HepG2 (cell line): ENCODE results near the gene MRPL48. TPM values are rescaled to one million over a fixed set of nuclear protein-coding genes. Genes with fewer than 3 reads are reported as not detected.
A peak's percentile ranks its signal among the peaks of the same experiment; 100 is the strongest.

Experiments used
- DMAP1 ChIP-seq: IDR thresholded peaks from 2 replicates; pipeline ENCODE4 v1.6.1; 2016
- GFI1 ChIP-seq: sonication (generic); formaldehyde crosslinking; IDR thresholded peaks from 2 replicates; pipeline ENCODE4 v1.5.0; 2020; ENCODE audit warnings: missing genetic modification reagents, mild to moderate bottlenecking, borderline replicate concordance
- GTF2F1 ChIP-seq: fragments of 150-350 bp; IDR thresholded peaks from 2 replicates; pipeline ENCODE4 v1.6.1; 2014; ENCODE audit warnings: low read length
- IKZF4 ChIP-seq: sonication (generic); formaldehyde crosslinking; IDR thresholded peaks from 2 replicates; pipeline ENCODE4 v1.5.1; 2020; ENCODE audit warnings: borderline replicate concordance, mild to moderate bottlenecking, low read depth, missing genetic modification reagents; ENCODE audit errors: not compliant biosample characterization
- KLF9 ChIP-seq: IDR thresholded peaks from 2 replicates; pipeline ENCODE4 v1.6.1; 2016; ENCODE audit warnings: low read depth
- MAZ ChIP-seq, 2 experiments: sonication (generic) in 1 of 2; formaldehyde crosslinking in 1 of 2; IDR thresholded peaks; 2 replicates each; pipeline versions ENCODE4 v1.5.0 to v1.6.1; 2012 to 2020; ENCODE audit warnings: low read depth in 2 of 2, mild to moderate bottlenecking in 2 of 2, borderline replicate concordance in 1 of 2, improper control_type of control experiment in 1 of 2, low read length in 1 of 2, missing genetic modification reagents in 1 of 2, moderate library complexity in 1 of 2
- MTA3 ChIP-seq: sonication (generic); formaldehyde crosslinking; IDR thresholded peaks from 2 replicates; pipeline ENCODE4 v1.4.0; 2020; ENCODE audit warnings: missing genetic modification reagents
- NCOA1 ChIP-seq: sonication (generic); formaldehyde crosslinking; IDR thresholded peaks from 2 replicates; pipeline ENCODE4 v1.9.0; 2021; ENCODE audit warnings: missing genetic modification reagents
- PITX1 ChIP-seq: sonication (generic); formaldehyde crosslinking; IDR thresholded peaks from 2 replicates; pipeline ENCODE4 v1.5.1; 2020; ENCODE audit warnings: mild to moderate bottlenecking, missing genetic modification reagents
- RXRB ChIP-seq: IDR thresholded peaks from 2 replicates; pipeline ENCODE4 v1.6.1; 2016; ENCODE audit warnings: borderline replicate concordance, missing genetic modification reagents, missing compliant biosample characterization
- SALL2 ChIP-seq: sonication (generic); formaldehyde crosslinking; IDR thresholded peaks from 2 replicates; pipeline ENCODE4 v1.8.1; 2023; ENCODE audit warnings: mild to moderate bottlenecking, missing genetic modification reagents, inconsistent platforms
- SMC3 ChIP-seq: IDR thresholded peaks from 2 replicates; pipeline ENCODE4 v1.6.1; 2011; ENCODE audit warnings: low read length, improper control_type of control experiment
- ZBTB37 ChIP-seq: sonication (generic); formaldehyde crosslinking; IDR thresholded peaks from 2 replicates; pipeline ENCODE4 v1.4.0; 2020; ENCODE audit warnings: mild to moderate bottlenecking, missing genetic modification reagents
- ZNF205 ChIP-seq: IDR thresholded peaks from 2 replicates; pipeline ENCODE4 v1.6.1; 2018; ENCODE audit warnings: missing biosample characterization, missing genetic modification reagents
- ZNF354B ChIP-seq: sonication (generic); formaldehyde crosslinking; IDR thresholded peaks from 2 replicates; pipeline ENCODE4 v1.8.0; 2022; ENCODE audit warnings: mild to moderate bottlenecking, missing genetic modification reagents
- ZNF543 ChIP-seq: sonication (generic); formaldehyde crosslinking; IDR thresholded peaks from 2 replicates; pipeline ENCODE4 v1.4.0; 2020; ENCODE audit warnings: mild to moderate bottlenecking, missing genetic modification reagents
- ZNF546 ChIP-seq: sonication (generic); formaldehyde crosslinking; conservative IDR thresholded peaks from 2 replicates; pipeline ENCODE4 v1.8.1; 2023; ENCODE audit warnings: mild to moderate bottlenecking, missing genetic modification reagents
- ZNF547 ChIP-seq: sonication (generic); formaldehyde crosslinking; IDR thresholded peaks from 2 replicates; pipeline ENCODE4 v1.5.1; 2020; ENCODE audit warnings: mild to moderate bottlenecking, missing genetic modification reagents
- ZNF720 ChIP-seq: sonication (generic); formaldehyde crosslinking; IDR thresholded peaks from 2 replicates; pipeline ENCODE4 v1.4.0; 2020; ENCODE audit warnings: missing genetic modification reagents
- ZNF788 ChIP-seq: sonication (generic); formaldehyde crosslinking; IDR thresholded peaks from 2 replicates; pipeline ENCODE4 v1.5.0; 2020; ENCODE audit warnings: mild to moderate bottlenecking, missing genetic modification reagents, borderline replicate concordance
- polyA plus RNA-seq, 8 experiments: library from polyadenylated mRNA; depleted of rRNA in 3 of 8; stranded (reverse) in 7 of 8; unstranded in 1 of 8; fragments of >200 nt; fragmentation: Illumina TruSeq in 4 of 8; extraction: Trizol in 4 of 8; gene quantifications; 2 replicates each; pipeline versions ENCODE4 v1.2.1 to v1.2.3, GENCODE V29; 2011 to 2016; ENCODE audit warnings: low read depth in 4 of 8, missing spikeins in 1 of 8, mixed read lengths in 1 of 8; ENCODE audit not compliant: insufficient read depth in 1 of 8
- total RNA-seq, 5 experiments: library from RNA; depleted of rRNA; stranded (reverse); fragments of >200 nt; fragmentation: Illumina TruSeq; extraction: Trizol; gene quantifications; 2 replicates each; pipeline ENCODE4 v1.2.3, GENCODE V29; 2016; ENCODE audit warnings: low read depth in 1 of 5
- TF ChIP-seq, protein P1 (sequence below): IDR thresholded peaks from 2 replicates; pipeline ENCODE4 v1.6.1; 2012; ENCODE audit warnings: low read length, improper control_type of control experiment
- TF ChIP-seq, protein P2 (sequence below): sonication (generic); formaldehyde crosslinking; IDR thresholded peaks from 2 replicates; pipeline ENCODE4 v1.4.0; 2020; ENCODE audit warnings: missing genetic modification reagents, borderline replicate concordance
- TF ChIP-seq, protein P3 (sequence below): sonication (generic); formaldehyde crosslinking; IDR thresholded peaks from 2 replicates; pipeline ENCODE4 v1.5.0; 2020; ENCODE audit warnings: missing genetic modification reagents

The MRPL48 gene
- total and polyA plus RNA-seq, 2 of the 13 experiments (the other 11 are each of a cell fraction or from before 2014, with no cell fraction given): 61.2 to 67.9 TPM

DNA sequence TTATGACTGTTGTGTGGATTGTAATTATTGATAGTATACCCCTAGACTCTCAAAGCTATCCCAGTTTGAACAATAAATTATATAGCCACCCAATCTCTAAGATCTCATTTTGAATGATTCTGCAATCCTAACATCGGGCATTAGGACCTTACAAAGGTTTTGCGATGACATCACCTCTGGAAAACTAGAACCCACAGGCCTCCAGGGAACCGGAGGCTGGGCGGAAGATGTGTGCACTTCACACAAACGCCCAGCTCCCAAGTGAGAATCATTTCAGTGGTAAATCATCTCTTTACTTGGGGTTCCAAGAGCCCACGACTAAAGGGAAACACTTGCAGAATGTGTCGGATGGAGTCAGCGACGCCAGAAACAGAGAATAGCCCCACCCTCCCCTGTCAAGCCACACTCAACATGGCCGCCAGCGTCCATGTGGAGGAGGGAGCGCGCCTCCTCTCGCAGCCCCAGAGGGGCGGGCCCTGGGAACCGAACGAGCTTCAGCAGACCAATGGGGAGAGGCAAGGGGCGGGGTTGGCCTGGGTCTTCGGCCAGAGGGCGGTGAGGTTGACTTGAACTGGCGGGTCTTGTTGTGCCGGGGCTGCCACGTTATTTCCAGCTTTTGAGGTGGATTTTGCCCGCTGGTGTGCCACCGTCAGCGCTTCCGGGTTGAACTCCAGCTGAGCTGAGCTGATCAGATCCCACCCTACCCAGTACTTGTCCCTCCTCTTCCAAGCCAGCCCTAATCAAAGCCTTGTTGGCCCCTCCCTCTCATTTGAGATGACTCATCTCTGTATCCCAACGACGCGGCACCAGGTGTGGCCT is 8.4 kb upstream of the MRPL48 start (continued):
- TF ChIP-seq, protein P1, sequence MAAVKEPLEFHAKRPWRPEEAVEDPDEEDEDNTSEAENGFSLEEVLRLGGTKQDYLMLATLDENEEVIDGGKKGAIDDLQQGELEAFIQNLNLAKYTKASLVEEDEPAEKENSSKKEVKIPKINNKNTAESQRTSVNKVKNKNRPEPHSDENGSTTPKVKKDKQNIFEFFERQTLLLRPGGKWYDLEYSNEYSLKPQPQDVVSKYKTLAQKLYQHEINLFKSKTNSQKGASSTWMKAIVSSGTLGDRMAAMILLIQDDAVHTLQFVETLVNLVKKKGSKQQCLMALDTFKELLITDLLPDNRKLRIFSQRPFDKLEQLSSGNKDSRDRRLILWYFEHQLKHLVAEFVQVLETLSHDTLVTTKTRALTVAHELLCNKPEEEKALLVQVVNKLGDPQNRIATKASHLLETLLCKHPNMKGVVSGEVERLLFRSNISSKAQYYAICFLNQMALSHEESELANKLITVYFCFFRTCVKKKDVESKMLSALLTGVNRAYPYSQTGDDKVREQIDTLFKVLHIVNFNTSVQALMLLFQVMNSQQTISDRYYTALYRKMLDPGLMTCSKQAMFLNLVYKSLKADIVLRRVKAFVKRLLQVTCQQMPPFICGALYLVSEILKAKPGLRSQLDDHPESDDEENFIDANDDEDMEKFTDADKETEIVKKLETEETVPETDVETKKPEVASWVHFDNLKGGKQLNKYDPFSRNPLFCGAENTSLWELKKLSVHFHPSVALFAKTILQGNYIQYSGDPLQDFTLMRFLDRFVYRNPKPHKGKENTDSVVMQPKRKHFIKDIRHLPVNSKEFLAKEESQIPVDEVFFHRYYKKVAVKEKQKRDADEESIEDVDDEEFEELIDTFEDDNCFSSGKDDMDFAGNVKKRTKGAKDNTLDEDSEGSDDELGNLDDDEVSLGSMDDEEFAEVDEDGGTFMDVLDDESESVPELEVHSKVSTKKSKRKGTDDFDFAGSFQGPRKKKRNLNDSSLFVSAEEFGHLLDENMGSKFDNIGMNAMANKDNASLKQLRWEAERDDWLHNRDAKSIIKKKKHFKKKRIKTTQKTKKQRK: no peak
- TF ChIP-seq ZNF720 (CRISPR knock-in tag) (no peak), PITX1 (CRISPR knock-in tag) (no peak; the same call in 1 of the 2 replicates), MAZ (IDR thresholded peaks at IDR 0.05; ENCODE audit: borderline replicate concordance, low read depth, low read length) (peak; percentile 95; the same call in 1 of the 2 replicates), MAZ (CRISPR knock-in tag; IDR thresholded peaks at IDR 0.05; ENCODE audit: low read depth) (peak; percentile 67; the same call in 1 of the 2 replicates), ZNF788 (CRISPR knock-in tag) (peak; percentile 66; the same call in 1 of the 2 replicates), ZNF546 (CRISPR knock-in tag) (no peak), ZBTB37 (peak; percentile 26; the same call in 1 of the 2 replicates), DMAP1 (CRISPR knock-in tag) (peak; percentile 99), IKZF4 (CRISPR knock-in tag) (peak; percentile 46), KLF9 (CRISPR knock-in tag) (no peak; the same call in 1 of the 2 replicates), ZNF547 (CRISPR knock-in tag) (peak; percentile 46; the same call in 1 of the 2 replicates), GTF2F1 (no peak; the same call in 1 of the 2 replicates), GFI1 (peak; percentile 65; the same call in 1 of the 2 replicates), NCOA1 (CRISPR knock-in tag) (no peak), MTA3 (no peak), ZNF354B (CRISPR knock-in tag) (no peak), ZNF205 (CRISPR knock-in tag) (no peak), ZNF543 (CRISPR knock-in tag) (no peak; the same call in 1 of the 2 replicates), SMC3 (no peak), SALL2 (CRISPR knock-in tag) (0 out of 2 replicates have a peak, but pooled peaks have one; percentile 28), RXRB (peak; percentile 48)
- TF ChIP-seq, protein P2, sequence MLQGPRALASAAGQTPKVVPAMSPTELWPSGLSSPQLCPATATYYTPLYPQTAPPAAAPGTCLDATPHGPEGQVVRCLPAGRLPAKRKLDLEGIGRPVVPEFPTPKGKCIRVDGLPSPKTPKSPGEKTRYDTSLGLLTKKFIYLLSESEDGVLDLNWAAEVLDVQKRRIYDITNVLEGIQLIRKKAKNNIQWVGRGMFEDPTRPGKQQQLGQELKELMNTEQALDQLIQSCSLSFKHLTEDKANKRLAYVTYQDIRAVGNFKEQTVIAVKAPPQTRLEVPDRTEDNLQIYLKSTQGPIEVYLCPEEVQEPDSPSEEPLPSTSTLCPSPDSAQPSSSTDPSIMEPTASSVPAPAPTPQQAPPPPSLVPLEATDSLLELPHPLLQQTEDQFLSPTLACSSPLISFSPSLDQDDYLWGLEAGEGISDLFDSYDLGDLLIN (CRISPR knock-in tag): 0 out of 2 replicates have a peak, but pooled peaks have one; percentile 56
- TF ChIP-seq, protein P3, sequence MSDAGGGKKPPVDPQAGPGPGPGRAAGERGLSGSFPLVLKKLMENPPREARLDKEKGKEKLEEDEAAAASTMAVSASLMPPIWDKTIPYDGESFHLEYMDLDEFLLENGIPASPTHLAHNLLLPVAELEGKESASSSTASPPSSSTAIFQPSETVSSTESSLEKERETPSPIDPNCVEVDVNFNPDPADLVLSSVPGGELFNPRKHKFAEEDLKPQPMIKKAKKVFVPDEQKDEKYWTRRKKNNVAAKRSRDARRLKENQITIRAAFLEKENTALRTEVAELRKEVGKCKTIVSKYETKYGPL (CRISPR knock-in tag): no peak; the same call in 1 of the 2 replicates
